Choroid plexus epithelial cell (primary cell): ENCODE measurements around the gene MAMLD1.

Experiments used
- DNase-seq: peaks from one replicate; pipeline ENCODE4 v3.0.0-alpha.2; 2010; ENCODE audit warnings: low read depth
- H3K4me3 ChIP-seq: 2 replicates; pipeline ENCODE4 v1.5.1; 2011; ENCODE audit warnings: low read depth, mild to moderate bottlenecking, control low read depth, low read length, moderate library complexity
- TF ChIP-seq, protein P1 (sequence below): conservative IDR thresholded peaks from 2 replicates; pipeline ENCODE4 v1.5.1; 2011; ENCODE audit warnings: low read depth, mild to moderate bottlenecking, control low read depth, inconsistent platforms, low read length, moderate library complexity

MAMLD1 gene

DNA sequence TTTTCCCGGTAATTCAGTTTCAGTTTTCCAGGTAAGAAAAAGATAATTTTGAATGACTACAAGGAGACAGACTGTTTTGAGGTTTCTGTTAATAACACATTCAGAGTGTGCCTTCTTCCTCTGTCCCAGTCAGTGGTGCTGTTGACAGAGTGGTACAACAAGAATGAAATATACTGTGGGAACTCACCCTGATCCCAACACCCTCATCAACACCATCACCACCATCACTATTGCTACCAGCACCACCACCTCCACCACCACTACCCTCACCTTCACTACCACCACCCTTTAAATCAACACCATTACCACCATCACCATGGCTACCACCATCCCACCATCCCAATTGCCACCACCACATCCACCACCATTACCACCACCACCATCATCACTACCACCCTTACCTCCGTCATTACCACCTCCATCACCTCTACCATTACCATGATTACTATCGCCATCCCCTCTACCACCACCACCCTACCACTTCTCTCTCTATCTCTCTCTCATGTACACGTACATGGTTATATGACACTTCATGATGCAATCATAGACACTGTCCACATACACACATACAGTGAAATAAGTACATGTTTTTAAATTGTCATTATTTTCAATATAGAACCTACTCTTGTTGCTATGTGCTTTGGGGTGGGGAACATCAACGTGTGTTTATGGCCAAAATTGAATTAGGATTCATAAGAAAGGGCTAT lies 91.5 kb downstream of the MAMLD1 start:
- DNase-seq: no peak
- TF ChIP-seq, protein P1, sequence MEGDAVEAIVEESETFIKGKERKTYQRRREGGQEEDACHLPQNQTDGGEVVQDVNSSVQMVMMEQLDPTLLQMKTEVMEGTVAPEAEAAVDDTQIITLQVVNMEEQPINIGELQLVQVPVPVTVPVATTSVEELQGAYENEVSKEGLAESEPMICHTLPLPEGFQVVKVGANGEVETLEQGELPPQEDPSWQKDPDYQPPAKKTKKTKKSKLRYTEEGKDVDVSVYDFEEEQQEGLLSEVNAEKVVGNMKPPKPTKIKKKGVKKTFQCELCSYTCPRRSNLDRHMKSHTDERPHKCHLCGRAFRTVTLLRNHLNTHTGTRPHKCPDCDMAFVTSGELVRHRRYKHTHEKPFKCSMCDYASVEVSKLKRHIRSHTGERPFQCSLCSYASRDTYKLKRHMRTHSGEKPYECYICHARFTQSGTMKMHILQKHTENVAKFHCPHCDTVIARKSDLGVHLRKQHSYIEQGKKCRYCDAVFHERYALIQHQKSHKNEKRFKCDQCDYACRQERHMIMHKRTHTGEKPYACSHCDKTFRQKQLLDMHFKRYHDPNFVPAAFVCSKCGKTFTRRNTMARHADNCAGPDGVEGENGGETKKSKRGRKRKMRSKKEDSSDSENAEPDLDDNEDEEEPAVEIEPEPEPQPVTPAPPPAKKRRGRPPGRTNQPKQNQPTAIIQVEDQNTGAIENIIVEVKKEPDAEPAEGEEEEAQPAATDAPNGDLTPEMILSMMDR: no peak
- no peak overlapping the region for H3K4me3 ChIP-seq

- no peak overlapping the region for H3K4me3 ChIP-seq
- TF ChIP-seq, protein P1: no peak
- no peak for DNase-seq
Observed at GRCh38 chrX:150455215-150455608, 92.1 kb downstream of the MAMLD1 start.

GRCh38 chrX:150456466-150456865 lies 93.3 kb downstream of the MAMLD1 start:
- peak; percentile 11 for DNase-seq

DNA sequence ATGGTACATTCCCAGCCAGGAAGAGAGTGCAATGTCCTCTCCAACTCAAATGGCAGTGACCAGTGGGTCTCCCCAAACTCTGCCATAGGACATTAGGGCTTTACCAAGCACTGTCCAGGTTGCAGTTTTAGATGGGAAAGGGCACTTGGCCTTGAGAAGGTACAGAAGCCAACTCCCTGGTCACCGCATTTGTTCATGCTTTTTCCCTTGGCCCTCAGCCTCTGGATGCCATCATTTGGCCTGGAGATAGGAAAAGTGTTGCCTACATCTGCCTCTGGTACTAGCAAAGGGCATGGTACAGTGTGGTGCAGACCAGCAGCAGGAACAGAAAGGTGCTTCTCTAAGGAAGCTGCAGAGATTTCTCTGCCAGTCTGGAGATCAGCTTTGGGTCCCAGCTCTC lies 93.8 kb downstream of the MAMLD1 start:
- H3K4me3 ChIP-seq: no peak overlapping the region
- TF ChIP-seq, protein P1: no peak
- no peak for DNase-seq

More at GRCh38 chrX:150456466-150456865, 93.3 kb downstream of the MAMLD1 start:
- no peak overlapping the region for H3K4me3 ChIP-seq
- TF ChIP-seq, protein P1: no peak

DNA sequence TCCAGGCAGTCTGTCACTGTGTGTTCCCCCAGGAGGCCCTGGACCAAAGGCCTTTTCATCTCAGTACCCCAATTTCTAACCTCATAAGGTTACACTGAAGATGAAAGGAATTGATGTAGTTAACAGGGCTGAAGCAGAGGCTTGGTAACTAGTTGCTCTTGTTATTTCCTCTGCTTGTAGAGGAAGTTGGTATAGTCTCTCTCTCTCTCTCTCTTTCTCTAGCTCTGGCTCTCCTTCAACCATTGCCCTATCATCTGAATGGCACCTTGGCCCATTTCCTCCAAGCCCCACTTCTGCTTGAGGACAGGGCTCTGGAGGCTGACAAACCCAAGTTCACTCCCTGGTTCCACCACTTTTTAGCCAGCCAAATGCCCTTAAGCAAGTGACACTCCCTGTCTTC lies 96.1 kb downstream of the MAMLD1 start:
- TF ChIP-seq, protein P1: no peak
- no peak for DNase-seq
- H3K4me3 ChIP-seq: no peak overlapping the region

DNA sequence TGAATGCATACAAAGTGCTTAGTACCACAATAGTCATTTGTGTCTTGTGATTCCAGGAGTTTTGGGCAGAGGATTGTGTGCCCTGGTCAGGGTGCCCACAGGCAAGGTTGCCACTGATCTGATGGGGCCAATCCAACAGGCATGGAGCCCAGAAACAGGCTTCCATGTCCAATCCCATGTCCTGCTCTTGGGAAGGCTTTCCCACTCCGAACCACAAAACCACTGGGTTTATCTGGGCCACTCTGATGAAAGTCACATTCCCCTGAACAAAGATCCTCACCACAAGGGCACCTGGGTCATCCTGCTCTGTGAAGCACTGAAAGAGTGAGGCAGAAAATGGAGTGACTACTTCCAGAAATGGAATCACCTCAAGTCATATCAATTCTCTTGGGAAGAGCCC lies 96.9 kb downstream of the MAMLD1 start:
- no peak overlapping the region for H3K4me3 ChIP-seq
- TF ChIP-seq, protein P1: no peak
- DNase-seq: no peak

DNA sequence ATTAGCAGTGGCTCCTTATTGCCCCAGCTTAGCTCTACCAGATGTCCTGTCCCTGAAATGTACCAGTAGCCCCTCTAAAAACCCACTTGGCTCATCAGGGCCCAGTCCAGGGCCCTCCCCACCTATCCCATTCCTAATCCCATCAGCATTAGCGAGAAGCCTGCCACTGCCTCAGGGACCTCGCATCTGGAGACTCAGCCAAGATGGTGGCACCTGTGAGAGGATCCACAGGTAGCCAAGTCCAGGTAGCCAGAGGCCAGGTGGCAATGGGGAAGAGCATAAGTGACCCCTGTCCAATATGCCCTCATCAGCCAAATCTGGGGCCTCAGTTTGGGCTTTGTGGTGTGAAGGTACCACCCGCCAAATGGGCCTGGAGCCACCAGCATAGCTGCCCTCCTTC lies 97.7 kb downstream of the MAMLD1 start:
- H3K4me3 ChIP-seq: no peak overlapping the region
- no peak for DNase-seq
- TF ChIP-seq, protein P1: no peak
